HCT116 (cell line): Measurements from ENCODE around the gene DDX6. TPM values are rescaled to one million over a fixed set of nuclear protein-coding genes. Genes with fewer than 3 reads are reported as not detected.

Experiments used
- ATAC-seq: fragments of 200-7000 bp; cut with Tn5 transposase; 2 replicates; pipeline ENCODE4 v1.9.1; 2020; ENCODE audit warnings: mild to moderate bottlenecking, moderate library complexity
- BruUV-seq: library from RNA; stranded (reverse); fragments of 400-500 nt; replicated peaks from 2 replicates; lab custom pipeline; 2021; lab: Mats Ljungman, UMichigan
- CTCF ChIA-PET: fragments of 300-600 bp; sonication (Branson Sonifier 250); formaldehyde crosslinking; loops from one replicate; lab custom pipeline; 2021; ENCODE audit warnings: antibody characterized with exemption; lab: Charles Lee
- POLR2A ChIA-PET: fragments of 300-600, 350-600 bp; sonication (Branson Sonifier 250); formaldehyde crosslinking; loops from one replicate; lab custom pipeline; 2021; ENCODE audit warnings: antibody characterized with exemption; lab: Charles Lee
- RAD21 ChIA-PET, 2 experiments: fragments of 300-600 bp; sonication (Branson Sonifier 250); formaldehyde crosslinking; loops; one replicate each; lab custom pipeline; 2023; ENCODE audit warnings: low total read pairs in 2 of 2; ENCODE audit not compliant: uncharacterized antibody in 2 of 2, unreplicated experiment in 2 of 2, low non-redundant PET in 1 of 2; lab: Charles Lee
- DNase-seq: peaks from one replicate; pipeline ENCODE4 v3.0.0-alpha.2; 2010; ENCODE audit warnings: low read depth, low spot score
- H2AFZ ChIP-seq: fragments of 200-600 bp; shearing (Covaris generic), sonication (generic); 2 replicates; pipeline ENCODE4 v1.6.1; 2017; ENCODE audit warnings: low read depth, mixed run types, mixed read lengths, antibody characterized with exemption, low read length; ENCODE audit not compliant: poor library complexity, severe bottlenecking
- H3K27ac ChIP-seq: 2 replicates; pipeline ENCODE4 v1.5.1; 2012; ENCODE audit warnings: low read depth, low read length
- H3K27me3 ChIP-seq: fragments of 200-600 bp; sonication (generic); 2 replicates; pipeline ENCODE4 v1.6.1; 2016; ENCODE audit warnings: mixed run types, low read length, mixed read lengths; ENCODE audit not compliant: insufficient read depth
- H3K36me3 ChIP-seq, 2 experiments: fragments of 200-500 bp in 1 of 2; fragments of 200-600 bp in 1 of 2; sonication (Bioruptor generic) in 1 of 2; sonication (generic) in 1 of 2; 2 replicates each; pipeline versions ENCODE4 v1.5.1 to v1.6.1; 2014 to 2016; ENCODE audit warnings: low read length in 2 of 2, inconsistent platforms in 1 of 2, mixed read lengths in 1 of 2, mixed run types in 1 of 2; ENCODE audit not compliant: insufficient read depth in 2 of 2, control insufficient read depth in 1 of 2
- H3K4me1 ChIP-seq, 2 experiments: fragments of 200-600 bp in 1 of 2; sonication (generic) in 1 of 2; 2 replicates each; pipeline versions ENCODE4 v1.5.1 to v1.6.1; 2012 to 2017; ENCODE audit warnings: low read length in 2 of 2, inconsistent platforms in 1 of 2, mild to moderate bottlenecking in 1 of 2, mixed read lengths in 1 of 2, mixed run types in 1 of 2, moderate library complexity in 1 of 2; ENCODE audit not compliant: insufficient read depth in 2 of 2, control insufficient read depth in 1 of 2
- H3K4me2 ChIP-seq: fragments of 200-600 bp; sonication (generic); 2 replicates; pipeline ENCODE4 v1.6.1; 2017; ENCODE audit warnings: mixed run types, low read length, mixed read lengths
- H3K4me3 ChIP-seq, 2 experiments: fragments of 200-600 bp in 1 of 2; sonication (generic) in 1 of 2; replicated peaks in 1 of 2; 2 replicates each; pipeline ENCODE4 v1.5.1; 2011 to 2016; ENCODE audit warnings: low read length in 2 of 2, control low read depth in 1 of 2, low read depth in 1 of 2, mild to moderate bottlenecking in 1 of 2, mixed read lengths in 1 of 2, mixed run types in 1 of 2
- H3K79me2 ChIP-seq: fragments of 200-600 bp; sonication (generic); 2 replicates; pipeline ENCODE4 v1.6.1; 2017; ENCODE audit warnings: mild to moderate bottlenecking, mixed run types, low read length, moderate library complexity, mixed read lengths; ENCODE audit not compliant: insufficient read depth
- H3K9ac ChIP-seq: fragments of 200-600 bp; sonication (generic); 2 replicates; pipeline ENCODE4 v1.6.1; 2016; ENCODE audit warnings: low read length, mixed read lengths
- H3K9me2 ChIP-seq: fragments of 200-600 bp; sonication (generic), shearing (Covaris generic); 2 replicates; pipeline ENCODE4 v1.6.1; 2017; ENCODE audit warnings: mixed run types, mild to moderate bottlenecking, moderate library complexity; ENCODE audit not compliant: insufficient read depth
- H3K9me3 ChIP-seq, 2 experiments: fragments of 200-500 bp in 1 of 2; fragments of 200-600 bp in 1 of 2; sonication (Bioruptor generic) in 1 of 2; sonication (generic) in 1 of 2; 2 replicates each; pipeline ENCODE4 v1.6.1; 2014 to 2017; ENCODE audit warnings: low read length in 2 of 2, mixed read lengths in 2 of 2, inconsistent platforms in 1 of 2, low read depth in 1 of 2, mild to moderate bottlenecking in 1 of 2, mixed run types in 1 of 2, moderate library complexity in 1 of 2; ENCODE audit not compliant: control insufficient read depth in 1 of 2, insufficient read depth in 1 of 2
- H4K20me1 ChIP-seq: fragments of 200-600 bp; sonication (generic), shearing (Covaris generic); 2 replicates; pipeline ENCODE4 v1.6.1; 2017; ENCODE audit warnings: mixed run types, mild to moderate bottlenecking, moderate library complexity; ENCODE audit not compliant: insufficient read depth
- ATF3 ChIP-seq: IDR thresholded peaks from 2 replicates; pipeline ENCODE4 v1.6.1; 2012
- CEBPB ChIP-seq: IDR thresholded peaks from 2 replicates; pipeline ENCODE4 v1.6.1; 2012; ENCODE audit warnings: low read depth
- CTCF ChIP-seq, 3 experiments: fragments of 200-600 bp in 1 of 3; sonication (generic) in 1 of 3; IDR thresholded peaks in 2 of 3; conservative IDR thresholded peaks in 1 of 3; 2 replicates each; pipeline ENCODE4 v1.5.1; 2012 to 2017; ENCODE audit warnings: low read depth in 2 of 3, low read length in 2 of 3, antibody characterized with exemption in 1 of 3, borderline replicate concordance in 1 of 3, control low read depth in 1 of 3, mild to moderate bottlenecking in 1 of 3, mixed read lengths in 1 of 3, mixed run types in 1 of 3, moderate library complexity in 1 of 3; ENCODE audit not compliant: insufficient read depth in 1 of 3
- EGR1 ChIP-seq: IDR thresholded peaks from 2 replicates; pipeline ENCODE4 v1.6.1; 2012; ENCODE audit warnings: low read depth
- FOSL1 ChIP-seq: IDR thresholded peaks from 2 replicates; pipeline ENCODE4 v1.6.1; 2012; ENCODE audit warnings: low read depth
- JUND ChIP-seq: IDR thresholded peaks from 2 replicates; pipeline ENCODE4 v1.6.1; 2012
- MAX ChIP-seq: IDR thresholded peaks from 2 replicates; pipeline ENCODE4 v1.6.1; 2012
- POLR2AphosphoS5 ChIP-seq: IDR thresholded peaks from 2 replicates; pipeline ENCODE4 v1.6.1; 2011; ENCODE audit warnings: mild to moderate bottlenecking, low read depth, low read length, moderate library complexity
- RAD21 ChIP-seq: IDR thresholded peaks from 2 replicates; pipeline ENCODE4 v1.6.1; 2012; ENCODE audit warnings: low read depth, mild to moderate bottlenecking
- SIN3A ChIP-seq: IDR thresholded peaks from 2 replicates; pipeline ENCODE4 v1.6.1; 2012; ENCODE audit warnings: low read depth
- SP1 ChIP-seq: IDR thresholded peaks from 2 replicates; pipeline ENCODE4 v1.6.1; 2012; ENCODE audit warnings: low read depth
- SRF ChIP-seq: IDR thresholded peaks from 2 replicates; pipeline ENCODE4 v1.6.1; 2012; ENCODE audit warnings: low read depth
- TCF7L2 ChIP-seq: IDR thresholded peaks from 2 replicates; pipeline ENCODE4 v1.7.0; 2011; ENCODE audit warnings: borderline replicate concordance, inconsistent platforms; ENCODE audit not compliant: insufficient read depth, insufficient read length; ENCODE audit errors: extremely low read depth
- YY1 ChIP-seq: IDR thresholded peaks from 2 replicates; pipeline ENCODE4 v1.6.1; 2011; ENCODE audit warnings: low read length, low read depth, moderate library complexity, mild to moderate bottlenecking; ENCODE audit not compliant: insufficient replicate concordance; ENCODE audit errors: extremely low read depth
- ZBTB33 ChIP-seq: IDR thresholded peaks from 2 replicates; pipeline ENCODE4 v1.6.1; 2011; ENCODE audit warnings: mild to moderate bottlenecking, low read length, moderate library complexity; ENCODE audit not compliant: insufficient replicate concordance; ENCODE audit errors: extremely low read depth
- ZFX ChIP-seq: fragments of 450-650 bp; IDR thresholded peaks from 2 replicates; pipeline ENCODE4 v1.6.1; 2017
- ZNF274 ChIP-seq: fragments of 200-500 bp; sonication (Bioruptor generic); IDR thresholded peaks from 2 replicates; pipeline ENCODE4 v1.6.1; 2014; ENCODE audit warnings: mild to moderate bottlenecking, low read depth, low read length, inconsistent platforms
- intact Hi-C: fragments of 100-400 bp; cut with micrococcal nuclease; formaldehyde crosslinking; loops from 2 replicates; pipeline ENCODE4 v1.10.0; 2022
- total RNA-seq: library from RNA; stranded (reverse); gene quantifications from one replicate; pipeline ENCODE4 v1.2.1, GENCODE V29; 2021; ENCODE audit not compliant: unreplicated experiment

Gene DDX6
- total RNA-seq, 1 experiment from 2014 or later = 150 TPM

GRCh38 chr11:118746988-118747585, 43.9 kb downstream of the DDX6 start:
- POLR2A ChIA-PET = no interaction called here

GRCh38 chr11:118744046-118744445, 46.9 kb downstream of the DDX6 start:
- Histone ChIP-seq H4K20me1 (no peaks in the 10 kb centered on the region), H3K27ac (no peak overlapping the region), H3K4me3 (no peak overlapping the region), H3K9ac (no peak overlapping the region), H3K9me3 (no peaks in the 10 kb centered on the region), H3K27me3 (no peaks in the 10 kb centered on the region), H3K79me2 (no peaks in the 10 kb centered on the region), H3K9me2 (no peaks in the 10 kb centered on the region), H3K4me1 (no peaks in the 10 kb centered on the region), H3K4me2 (no peak overlapping the region), H2AFZ (no peak overlapping the region), H3K36me3 (peaks cover 0 to 7% of the 10 kb centered on the region in 2 experiments; a peak in 2 of 4 replicates)
- BruUV-seq = no TSS peak
- ChIA-PET POLR2A (no interaction called here), RAD21 (no interaction called here), CTCF (interaction anchor here (1.2 kb wide), 1 partner anchor 54 kb away, joined by 3 read pairs; no protein-coding TSS in a partner anchor)
- ATAC-seq (no peak), DNase-seq (no peak)
- intact Hi-C loops = no loop called here
- TF ChIP-seq ZNF274 (no peak), RAD21 (no peak), SRF (no peak), JUND (no peak), EGR1 (no peak), ZFX (no peak), FOSL1 (no peak), TCF7L2 (no peak), CEBPB (no peak), SIN3A (no peak), SP1 (no peak), CTCF (IDR thresholded peaks at IDR 0.05 in 2 of 3, conservative IDR thresholded peaks at IDR 0.05 in 1 of 3; ENCODE audit: borderline replicate concordance in 1 of 3, insufficient read depth in 1 of 3, low read depth in 2 of 3, low read length in 2 of 3) (no peak), ZBTB33 (no peak), ATF3 (no peak), MAX (no peak), YY1 (no peak)

More at GRCh38 chr11:118746988-118747585, 43.9 kb downstream of the DDX6 start:
- Histone ChIP-seq H2AFZ (no peak overlapping the region), H4K20me1 (no peaks in the 10 kb centered on the region), H3K27ac (no peak overlapping the region), H3K36me3 (peaks cover 17 to 27% of the 10 kb centered on the region in 2 experiments; a peak in 3 of 4 replicates), H3K9ac (no peak overlapping the region), H3K9me2 (no peaks in the 10 kb centered on the region), H3K9me3 (no peaks in the 10 kb centered on the region), H3K27me3 (no peaks in the 10 kb centered on the region), H3K4me2 (no peak overlapping the region), H3K4me1 (no peaks in the 10 kb centered on the region), H3K4me3 (no peak overlapping the region), H3K79me2 (no peaks in the 10 kb centered on the region)
- no peak for ATAC-seq
- no peak for DNase-seq
- intact Hi-C loops = no loop called here
- ChIA-PET CTCF (no interaction called here), RAD21 (no interaction called here)
- TF ChIP-seq POLR2AphosphoS5 (peak; percentile 37; the same call in 1 of the 2 replicates), ZFX (no peak), SIN3A (peak; percentile 25; the same call in 1 of the 2 replicates)
- BruUV-seq = no TSS peak
